ENCODE measurements around the gene SLC16A4. TPM values are rescaled to one million over a fixed set of nuclear protein-coding genes. Genes with fewer than 3 reads are reported as not detected.

The SLC16A4 gene
- total RNA-seq, 1 donor: 71.9 TPM

DNA sequence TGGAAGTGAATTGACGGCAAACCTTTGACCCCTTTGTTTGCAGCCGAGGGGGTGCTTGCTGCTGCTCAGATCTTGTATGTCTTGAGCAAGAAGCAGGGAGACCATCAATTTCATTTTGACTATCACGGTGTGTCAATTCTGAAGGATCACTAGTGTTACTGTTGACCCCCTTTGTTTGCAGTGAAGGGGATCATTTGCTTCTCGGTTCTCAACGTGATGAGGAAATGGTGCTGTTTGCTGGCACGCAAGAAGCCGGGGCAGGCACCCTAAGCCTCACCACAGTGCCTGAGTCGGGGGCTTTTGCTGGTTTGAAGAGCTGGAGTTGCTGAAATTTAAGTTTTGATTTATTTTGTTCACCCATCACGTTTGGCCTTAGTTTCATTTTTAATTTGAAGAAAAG is 44.1 kb downstream of the SLC16A4 start:
- TF ChIP-seq, protein P1, sequence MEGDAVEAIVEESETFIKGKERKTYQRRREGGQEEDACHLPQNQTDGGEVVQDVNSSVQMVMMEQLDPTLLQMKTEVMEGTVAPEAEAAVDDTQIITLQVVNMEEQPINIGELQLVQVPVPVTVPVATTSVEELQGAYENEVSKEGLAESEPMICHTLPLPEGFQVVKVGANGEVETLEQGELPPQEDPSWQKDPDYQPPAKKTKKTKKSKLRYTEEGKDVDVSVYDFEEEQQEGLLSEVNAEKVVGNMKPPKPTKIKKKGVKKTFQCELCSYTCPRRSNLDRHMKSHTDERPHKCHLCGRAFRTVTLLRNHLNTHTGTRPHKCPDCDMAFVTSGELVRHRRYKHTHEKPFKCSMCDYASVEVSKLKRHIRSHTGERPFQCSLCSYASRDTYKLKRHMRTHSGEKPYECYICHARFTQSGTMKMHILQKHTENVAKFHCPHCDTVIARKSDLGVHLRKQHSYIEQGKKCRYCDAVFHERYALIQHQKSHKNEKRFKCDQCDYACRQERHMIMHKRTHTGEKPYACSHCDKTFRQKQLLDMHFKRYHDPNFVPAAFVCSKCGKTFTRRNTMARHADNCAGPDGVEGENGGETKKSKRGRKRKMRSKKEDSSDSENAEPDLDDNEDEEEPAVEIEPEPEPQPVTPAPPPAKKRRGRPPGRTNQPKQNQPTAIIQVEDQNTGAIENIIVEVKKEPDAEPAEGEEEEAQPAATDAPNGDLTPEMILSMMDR (IDR thresholded peaks at IDR 0.05; ENCODE audit: insufficient read depth, low read length): no peak
- DNase-seq (ENCODE audit: low read depth): no peak
- no peak overlapping the region for H3K4me3 ChIP-seq (ENCODE audit: low read depth, low read length)

DNA sequence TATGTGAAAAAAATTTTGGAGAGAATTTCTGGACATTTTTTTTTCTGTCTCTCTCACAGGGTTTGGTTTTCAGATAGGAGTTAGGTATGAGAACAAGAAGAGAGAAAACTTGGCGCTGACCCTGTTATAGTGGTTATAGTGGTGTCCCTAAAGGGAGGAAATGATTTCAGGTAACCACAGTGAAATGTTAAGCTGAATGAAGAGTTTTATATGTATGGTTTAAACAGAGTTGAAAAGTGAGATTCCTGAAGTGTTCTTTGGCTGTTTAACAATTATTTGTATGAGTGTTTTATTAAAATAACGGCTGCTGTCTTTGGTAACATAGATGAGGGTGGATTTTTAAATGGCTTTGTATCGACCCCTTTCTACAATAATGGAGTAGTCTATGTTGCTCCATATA is 45.3 kb downstream of the SLC16A4 start:
- DNase-seq (ENCODE audit: low read depth): no peak
- TF ChIP-seq, protein P1 (IDR thresholded peaks at IDR 0.05; ENCODE audit: insufficient read depth, low read length): no peak
- H3K4me3 ChIP-seq (ENCODE audit: low read depth, low read length): no peak overlapping the region

DNA sequence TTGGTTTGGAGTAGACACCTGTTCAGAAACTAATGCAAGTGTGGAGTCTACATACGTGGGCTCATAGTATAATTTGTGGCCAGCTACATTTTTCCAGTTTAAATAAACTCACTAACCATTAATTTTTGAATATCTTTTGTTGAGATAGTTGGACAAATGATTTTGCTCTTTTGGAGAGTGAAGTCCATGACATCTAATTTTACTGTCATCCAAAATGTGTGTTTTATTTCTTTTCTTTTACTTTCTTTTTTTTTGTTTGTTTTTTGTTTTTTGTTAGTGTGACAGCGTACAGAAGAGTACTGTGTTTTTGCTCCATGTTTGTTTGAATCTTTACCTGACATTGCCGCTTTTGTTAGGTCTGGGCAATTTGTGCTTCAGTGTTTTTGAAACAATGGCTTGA is 46.7 kb downstream of the SLC16A4 start:
- no peak for DNase-seq (ENCODE audit: low read depth)
- no peak overlapping the region for H3K4me3 ChIP-seq (ENCODE audit: low read depth, low read length)
- TF ChIP-seq, protein P1 (IDR thresholded peaks at IDR 0.05; ENCODE audit: insufficient read depth, low read length): no peak

DNA sequence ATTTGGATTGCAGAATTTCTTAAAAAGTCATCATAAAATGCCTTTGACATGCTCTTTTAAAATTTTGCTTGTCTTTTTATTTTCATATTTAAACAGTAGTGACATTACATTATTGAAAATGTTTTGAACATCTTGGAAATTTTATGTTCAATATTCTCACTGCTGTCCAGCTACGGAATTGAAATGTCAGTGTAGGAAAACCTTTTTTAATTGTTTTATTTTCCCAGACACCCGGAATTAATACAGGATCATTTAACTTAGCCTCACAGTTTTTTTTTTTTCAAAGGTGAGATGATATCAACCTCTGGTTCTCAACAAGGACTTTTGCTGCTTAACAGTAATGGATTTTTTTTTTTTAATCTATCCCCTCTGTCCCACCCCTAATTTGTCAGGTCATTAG is 47.6 kb downstream of the SLC16A4 start:
- H3K4me3 ChIP-seq (ENCODE audit: low read depth, low read length): no peak overlapping the region
- DNase-seq (ENCODE audit: low read depth): no peak

DNA sequence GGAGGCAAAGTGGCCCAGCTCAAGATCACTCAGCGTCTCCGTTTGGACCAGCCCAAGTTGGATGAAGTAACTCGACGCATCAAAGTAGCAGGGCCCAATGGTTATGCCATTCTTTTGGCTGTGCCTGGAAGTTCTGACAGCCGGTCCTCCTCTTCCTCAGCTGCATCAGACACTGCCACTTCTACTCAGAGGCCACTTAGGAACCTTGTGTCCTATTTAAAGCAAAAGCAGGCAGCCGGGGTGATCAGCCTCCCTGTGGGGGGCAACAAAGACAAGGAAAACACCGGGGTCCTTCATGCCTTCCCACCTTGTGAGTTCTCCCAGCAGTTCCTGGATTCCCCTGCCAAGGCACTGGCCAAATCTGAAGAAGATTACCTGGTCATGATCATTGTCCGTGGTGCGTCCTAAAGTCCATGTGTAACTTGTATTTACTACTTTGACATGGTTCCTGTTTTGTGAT is 48.9 kb downstream of the SLC16A4 start:
- DNase-seq (ENCODE audit: low read depth): no peak
- H3K4me3 ChIP-seq (ENCODE audit: low read depth, low read length): peak overlapping the region; percentile 38
- TF ChIP-seq, protein P1 (IDR thresholded peaks at IDR 0.05; ENCODE audit: insufficient read depth, low read length): no peak

More for the DNA sequence above, 47.6 kb downstream of the SLC16A4 start:
- TF ChIP-seq, protein P1 (IDR thresholded peaks at IDR 0.05; ENCODE audit: insufficient read depth, low read length): no peak

DNA sequence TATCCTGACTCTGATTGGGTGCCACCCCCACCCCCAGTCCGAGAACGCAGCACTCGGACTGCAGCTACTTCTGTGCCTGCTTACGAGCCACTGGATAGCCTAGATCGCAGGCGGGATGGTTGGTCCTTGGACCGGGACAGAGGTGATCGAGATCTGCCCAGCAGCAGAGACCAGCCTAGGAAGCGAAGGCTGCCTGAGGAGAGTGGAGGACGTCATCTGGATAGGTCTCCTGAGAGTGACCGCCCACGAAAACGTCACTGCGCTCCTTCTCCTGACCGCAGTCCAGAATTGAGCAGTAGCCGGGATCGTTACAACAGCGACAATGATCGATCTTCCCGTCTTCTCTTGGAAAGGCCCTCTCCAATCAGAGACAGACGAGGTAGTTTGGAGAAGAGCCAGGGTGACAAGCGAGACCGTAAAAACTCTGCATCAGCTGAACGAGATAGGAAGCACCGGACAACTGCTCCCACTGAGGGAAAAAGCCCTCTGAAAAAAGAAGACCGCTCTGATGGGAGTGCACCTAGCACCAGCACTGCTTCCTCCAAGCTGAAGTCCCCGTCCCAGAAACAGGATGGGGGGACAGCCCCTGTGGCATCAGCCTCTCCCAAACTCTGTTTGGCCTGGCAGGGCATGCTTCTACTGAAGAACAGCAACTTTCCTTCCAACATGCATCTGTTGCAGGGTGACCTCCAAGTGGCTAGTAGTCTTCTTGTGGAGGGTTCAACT is 49.5 kb downstream of the SLC16A4 start:
- no peak for DNase-seq (ENCODE audit: low read depth)
- H3K4me3 ChIP-seq (ENCODE audit: low read depth, low read length): peak overlapping the region; percentile 38
- TF ChIP-seq, protein P1 (IDR thresholded peaks at IDR 0.05; ENCODE audit: insufficient read depth, low read length): no peak

DNA sequence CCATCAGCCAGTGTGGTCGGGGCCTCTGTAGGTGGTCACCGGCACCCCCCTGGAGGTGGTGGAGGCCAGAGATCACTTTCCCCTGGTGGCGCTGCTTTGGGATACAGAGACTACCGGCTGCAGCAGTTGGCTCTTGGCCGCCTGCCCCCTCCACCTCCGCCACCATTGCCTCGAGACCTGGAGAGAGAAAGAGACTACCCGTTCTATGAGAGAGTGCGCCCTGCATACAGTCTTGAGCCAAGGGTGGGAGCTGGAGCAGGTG is 50.7 kb downstream of the SLC16A4 start:
- peak overlapping the region; percentile 98 for H3K4me3 ChIP-seq (ENCODE audit: low read depth, low read length)
- DNase-seq (ENCODE audit: low read depth): no peak
- TF ChIP-seq, protein P1 (IDR thresholded peaks at IDR 0.05; ENCODE audit: insufficient read depth, low read length): no peak
